Sciatic nerve (tissue), 2 donors: ENCODE measurements around the gene TMEM248. TPM values are rescaled to one million over a fixed set of nuclear protein-coding genes. Genes with fewer than 3 reads are reported as not detected.
A peak's percentile ranks its signal among the peaks of the same experiment; 100 is the strongest.
"Not testable (repeated sequence)": the region's sequence is repeated elsewhere in the genome, so short reads cannot be mapped to it uniquely, and the experiment has no call there.

Experiments
- ATAC-seq: fragments of 200-7000 bp; cut with Tn5 transposase; one replicate; pipeline ENCODE4 v1.9.1; 2020; ENCODE audit warnings: mild to moderate bottlenecking, moderate library complexity
- DNase-seq: peaks from one replicate; pipeline ENCODE4 v3.0.0-alpha.2; 2020; ENCODE audit warnings: low spot score
- intact Hi-C: fragments of 100-400 bp; cut with DNase I; formaldehyde crosslinking; loops from one replicate; pipeline ENCODE4 v1.14.2; 2022
- total RNA-seq: library from RNA; stranded (reverse); fragmentation: NEBNext Ultra II Directional; extraction: Animal tissue kit (Norgen Biotek cat#: 25700); gene quantifications from one replicate; pipeline ENCODE4 v1.2.1, GENCODE V29; 2021
- donor health status: DM: no; HTN: no; CAD: no.
- donor health status: DM: no; HTN: no; CAD: no.

The TMEM248 gene
- total RNA-seq, 1 donor from 2014 or later = 87.4 TPM

DNA sequence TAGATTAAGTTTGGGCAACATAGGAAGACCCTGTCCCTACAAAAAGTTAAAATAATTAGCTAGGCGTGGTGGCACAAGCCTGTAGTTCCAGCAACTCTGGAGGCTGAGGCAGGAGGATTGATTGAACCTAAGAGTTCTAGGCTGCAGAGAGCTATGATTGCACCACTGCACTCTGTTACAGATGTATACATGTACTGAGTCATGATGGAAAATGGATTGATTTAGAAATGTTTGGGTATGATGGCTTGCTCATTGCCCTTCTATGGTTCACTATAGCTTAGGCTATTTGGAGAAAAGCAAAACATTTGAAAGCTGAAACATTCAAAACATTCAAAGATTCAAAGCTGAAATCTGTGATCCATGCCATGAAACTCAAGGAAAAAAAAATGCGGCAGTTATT lies 58.0 kb downstream of the TMEM248 start:
- ATAC-seq, DNase-seq, intact Hi-C loops: not testable (repeated sequence)

DNA sequence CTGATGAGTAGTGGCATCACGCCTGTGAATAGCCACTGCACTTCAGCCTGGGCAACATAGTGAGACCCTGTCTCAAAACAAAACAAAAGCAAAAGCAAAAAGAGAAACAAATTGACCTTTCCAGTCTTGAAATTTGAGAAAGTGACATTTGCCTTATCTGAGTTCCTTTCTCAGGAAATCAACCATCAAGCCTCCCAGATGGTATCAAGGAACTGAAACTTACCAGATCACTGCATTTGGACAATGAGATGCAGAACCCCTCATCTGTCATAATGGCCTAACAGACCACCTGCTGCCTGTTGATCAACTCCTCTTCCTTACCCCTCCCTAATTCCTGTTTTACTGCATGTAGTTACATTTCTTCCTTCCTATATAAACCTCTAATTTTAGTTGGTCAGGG lies 59.3 kb downstream of the TMEM248 start:
- ATAC-seq, DNase-seq, intact Hi-C loops: not testable (repeated sequence)

DNA sequence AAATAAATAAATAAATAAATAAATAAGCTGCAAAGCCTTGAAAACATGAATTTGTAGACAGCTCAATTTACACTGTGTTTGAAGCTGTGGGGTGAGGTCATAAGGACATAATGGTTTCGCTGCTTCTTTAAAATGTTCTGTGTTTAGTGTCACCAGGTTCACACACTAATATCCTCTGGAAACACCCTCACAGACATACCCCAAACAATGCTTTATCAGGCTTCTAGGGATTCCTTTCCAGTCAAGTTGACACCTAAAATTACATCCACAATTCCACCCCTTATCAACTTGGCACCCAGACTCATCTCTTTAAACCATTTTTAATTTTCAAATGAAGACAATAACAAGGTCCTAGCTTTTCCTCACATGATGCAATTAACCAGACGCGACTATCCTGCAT lies 68.5 kb downstream of the TMEM248 start:
- intact Hi-C loops, ATAC-seq, DNase-seq: not testable (repeated sequence)

DNA sequence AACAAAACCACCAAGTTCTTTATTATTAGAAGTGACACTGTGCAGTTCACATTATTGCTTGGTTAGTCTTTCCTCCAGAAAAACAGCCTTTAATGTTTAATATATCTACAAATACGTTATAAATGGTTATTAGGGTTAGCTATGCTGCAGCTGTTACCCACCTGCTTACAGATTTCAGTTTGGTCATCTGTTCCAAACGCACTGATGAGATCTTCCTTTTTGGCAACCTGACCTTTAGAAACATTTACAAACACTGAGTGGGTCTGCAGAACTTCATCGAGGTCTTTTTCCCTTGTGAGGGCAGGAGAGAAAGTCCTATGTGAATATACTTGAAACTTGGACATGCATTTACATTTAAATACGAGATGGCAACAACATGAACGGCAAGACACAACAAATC lies 73.0 kb downstream of the TMEM248 start:
- ATAC-seq, DNase-seq, intact Hi-C loops: not testable (repeated sequence)

DNA sequence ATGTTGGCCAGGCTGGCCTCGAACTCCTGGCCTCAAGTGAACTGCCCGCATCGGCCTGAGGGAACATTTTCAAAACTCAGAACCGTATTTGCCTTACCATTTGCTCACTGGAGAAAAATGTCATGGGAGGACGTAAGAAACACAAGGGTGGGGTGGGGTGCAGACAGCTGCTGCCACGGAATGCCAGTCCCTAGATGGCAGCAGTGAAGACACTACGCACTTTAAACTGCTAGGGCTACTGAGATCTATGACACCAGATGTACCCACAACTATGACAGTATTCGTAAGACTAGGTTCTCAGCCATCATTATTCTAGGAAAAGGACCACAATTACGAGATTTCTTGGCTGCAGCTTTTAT lies 73.6 kb downstream of the TMEM248 start:
- ATAC-seq = peak; percentile 80
- intact Hi-C loops, DNase-seq: not testable (repeated sequence)

DNA sequence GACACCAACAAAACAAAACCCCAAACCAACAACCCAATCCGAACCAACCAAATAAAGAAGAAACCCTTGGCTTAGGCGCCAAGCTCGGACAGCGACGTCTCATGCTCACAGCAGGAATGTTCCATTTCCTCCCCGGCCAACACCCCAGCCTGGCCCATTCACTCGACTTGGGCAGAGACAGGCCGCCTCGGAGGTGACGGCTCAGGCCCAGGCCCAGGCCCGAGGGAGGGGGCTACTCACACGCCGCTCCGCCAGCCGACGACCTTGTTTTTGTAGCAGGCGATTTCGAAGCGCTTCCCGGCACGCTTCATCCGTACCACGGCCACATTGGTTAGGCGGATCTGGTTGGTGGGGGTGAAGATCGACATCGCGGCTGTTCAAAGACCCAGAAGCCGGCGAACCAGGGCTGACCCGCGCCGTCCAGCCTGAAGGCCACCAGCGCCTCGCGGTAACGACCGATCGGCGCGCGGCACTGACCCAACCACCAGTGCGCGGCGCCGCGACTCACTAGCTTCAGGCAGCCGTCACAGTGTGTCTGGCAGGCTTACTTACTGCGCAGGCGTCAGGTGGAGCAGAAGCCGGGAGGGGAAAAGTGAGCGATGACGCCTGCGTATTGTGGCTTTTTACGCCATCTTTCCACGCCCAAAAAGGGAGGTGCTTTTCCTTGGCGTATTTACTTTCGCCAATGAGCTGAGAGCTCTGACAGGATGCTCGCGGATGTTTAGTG lies 74.2 kb downstream of the TMEM248 start, which contains the start of gene SBDS:
TSS of gene SBDS (minus strand) at position 537 of the 727 bp plus-strand sequence. CDS start at position 368, 169 bp downstream.
- DNase-seq = peak; percentile 94
- intact Hi-C loops = not testable (repeated sequence)
- peak; percentile 93 for ATAC-seq

DNA sequence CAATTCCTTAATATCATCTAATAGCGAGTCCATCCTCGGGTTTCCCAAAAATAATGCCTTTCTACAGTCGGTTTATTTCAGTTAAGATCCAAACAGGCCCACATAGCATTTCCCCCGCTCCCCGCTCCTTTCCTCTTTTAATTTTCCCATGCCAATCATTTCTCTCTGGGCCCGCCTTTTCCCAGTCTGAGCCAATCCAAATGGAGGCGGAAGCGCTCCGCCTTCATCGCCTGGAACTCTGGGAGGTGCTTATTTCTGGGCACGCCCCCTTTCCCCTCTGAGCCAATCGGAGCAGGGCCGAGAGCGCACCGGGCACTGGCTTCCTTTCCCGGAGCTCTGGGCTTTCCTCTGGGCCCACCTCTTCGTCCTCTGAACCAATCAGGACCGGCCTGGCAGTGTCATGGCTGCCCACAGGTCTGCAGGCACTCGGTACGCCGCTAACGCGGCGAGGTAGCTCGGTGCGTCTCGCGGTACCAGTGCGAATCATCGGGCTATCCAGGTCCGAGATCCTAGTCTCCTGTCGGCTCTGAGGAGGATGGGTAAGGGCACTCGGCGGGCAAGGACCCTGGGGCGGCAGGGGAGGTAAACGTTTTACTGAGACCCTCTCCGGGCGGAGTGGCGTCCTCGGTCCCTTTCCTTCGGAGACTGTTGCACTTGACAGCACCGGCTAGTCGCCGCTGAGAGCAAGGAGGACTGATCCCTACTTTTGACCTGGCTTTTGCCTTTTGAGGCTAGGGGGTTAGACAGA lies 75.6 kb downstream of the TMEM248 start, which contains the start of gene TYW1:
TSS of gene TYW1 (plus strand) at position 390 of the 748 bp plus-strand sequence. CDS start at position 536, 146 bp downstream.
- DNase-seq (peak; percentile 99), ATAC-seq (peak; percentile 96)
- intact Hi-C loops = not testable (repeated sequence)

DNA sequence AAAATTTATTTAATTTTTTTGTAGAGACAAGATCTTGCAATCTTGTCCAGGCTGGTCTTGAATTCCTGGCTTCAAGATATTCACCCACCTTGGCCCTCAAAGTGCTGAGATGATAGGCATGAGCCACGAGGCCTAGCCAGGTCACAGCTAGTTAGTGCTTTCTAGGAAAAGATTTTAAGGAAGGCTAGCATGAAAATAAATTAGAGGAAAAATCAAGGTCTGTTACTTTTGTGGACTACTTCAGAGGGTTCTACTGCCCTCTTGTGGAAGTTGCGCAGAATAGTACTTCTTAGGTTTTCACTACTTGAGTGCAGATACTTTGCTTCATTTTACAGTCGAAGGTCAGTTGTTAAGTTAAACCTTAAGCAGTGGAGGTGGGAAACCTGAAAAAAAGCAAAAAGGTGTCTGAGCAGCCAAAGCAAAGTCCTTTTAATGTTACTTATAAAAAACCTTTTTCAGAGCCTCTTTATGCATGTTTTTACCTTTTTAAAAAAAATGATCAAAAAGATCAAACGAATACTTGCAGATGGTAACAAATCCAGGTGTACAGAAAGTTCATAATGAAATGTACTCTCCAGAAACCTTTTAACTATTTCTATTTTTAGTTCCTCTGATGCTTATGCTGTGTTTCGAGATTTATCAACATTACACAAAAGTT lies 79.7 kb downstream of the TMEM248 start:
- DNase-seq, ATAC-seq: not testable (repeated sequence)
- intact Hi-C loops = loop anchor here (10.0 kb wide), 1 partner anchor 466 kb away; no protein-coding TSS in a partner anchor

DNA sequence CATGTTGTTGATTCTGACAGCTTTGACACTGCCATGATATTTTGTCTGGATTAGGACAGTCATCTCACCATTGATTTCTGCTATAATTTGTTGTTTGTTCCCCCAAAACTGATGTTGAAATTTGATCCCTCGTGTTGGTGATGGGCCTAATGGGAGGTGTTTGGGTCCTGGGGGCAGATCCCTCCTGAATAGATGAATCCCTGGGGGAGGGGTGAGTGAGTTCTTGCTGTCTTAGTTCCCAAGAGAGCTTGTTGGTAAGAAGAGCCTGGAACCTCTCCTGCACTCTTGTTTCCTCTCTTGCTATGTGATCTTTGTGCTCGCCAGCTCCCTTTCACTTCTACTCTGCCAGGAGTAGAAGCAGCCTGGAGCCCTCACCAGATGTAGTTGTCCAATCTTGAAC lies 83.1 kb downstream of the TMEM248 start:
- not testable (repeated sequence) for ATAC-seq

DNA sequence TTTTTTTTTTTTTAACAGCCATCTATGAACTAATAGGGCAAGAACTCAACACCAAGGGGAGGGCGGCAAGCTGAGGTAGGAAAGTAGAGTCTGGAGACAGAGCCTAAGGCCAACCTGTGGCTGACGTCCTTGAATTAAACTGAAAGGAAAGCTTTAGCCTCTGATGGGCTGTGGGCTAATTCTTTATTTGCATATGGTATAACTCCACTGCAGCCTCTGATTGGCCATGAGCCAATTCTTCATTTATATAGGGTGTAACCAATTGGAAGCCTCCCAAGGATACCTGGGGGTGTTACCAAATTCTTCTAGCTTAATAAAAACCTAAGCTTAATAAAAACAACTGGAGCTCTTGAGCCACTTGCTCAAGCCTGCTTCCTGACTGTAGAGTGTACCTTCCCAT lies 85.9 kb downstream of the TMEM248 start:
- intact Hi-C loops = loop anchor here (10.0 kb wide), 1 partner anchor 472 kb away; no protein-coding TSS in a partner anchor
- DNase-seq = no peak
- ATAC-seq = no peak

More for the DNA sequence above, 83.1 kb downstream of the TMEM248 start:
- intact Hi-C loops = loop anchor here (10.0 kb wide), 1 partner anchor 469 kb away; no protein-coding TSS in a partner anchor
- not testable (repeated sequence) for DNase-seq

Other genes with a start within 250 kb of the TMEM248 start
- gene RABGEF1, start 180.5 kb upstream of the TMEM248 start, total RNA-seq = 38.6 TPM
- gene SBDS, start 74.4 kb downstream of the TMEM248 start, total RNA-seq = 161 TPM
- gene TYW1, start 75.6 kb downstream of the TMEM248 start, total RNA-seq = 22.0 TPM